BJ (cell line): ENCODE data around the gene NF2. TPM values are rescaled to one million over a fixed set of nuclear protein-coding genes. Genes with fewer than 3 reads are reported as not detected.

Experiments used
- CTCF ChIA-PET: fragments of 350-600 bp; formaldehyde crosslinking; extraction: SDS; loops from one replicate; lab custom pipeline; 2021; ENCODE audit warnings: antibody characterized with exemption, inconsistent platforms; lab: Yijun Ruan, JAX
- POLR2A ChIA-PET: fragments of 300-600 bp; sonication (Branson Sonifier 250); formaldehyde crosslinking; extraction: SDS; loops from one replicate; lab custom pipeline; 2021; ENCODE audit warnings: antibody characterized with exemption; lab: Charles Lee
- DNase-seq: peaks from one replicate; pipeline ENCODE4 v3.0.0-alpha.2; 2011; ENCODE audit warnings: low read depth
- H3K27me3 ChIP-seq: 2 replicates; pipeline ENCODE4 v1.6.0; 2011; ENCODE audit warnings: low read length; ENCODE audit not compliant: control insufficient read depth, insufficient read depth
- H3K36me3 ChIP-seq: 2 replicates; pipeline ENCODE4 v1.5.1; 2011; ENCODE audit warnings: low read length; ENCODE audit not compliant: control insufficient read depth, insufficient read depth
- H3K4me3 ChIP-seq: 2 replicates; pipeline ENCODE4 v1.5.1; 2011; ENCODE audit warnings: low read depth, mild to moderate bottlenecking, control low read depth, low read length
- polyA plus RNA-seq: library from polyadenylated mRNA; depleted of rRNA; stranded (reverse); fragments of >200 nt; gene quantifications from 2 replicates; pipeline ENCODE4 v1.2.3, GENCODE V29; 2011; rRNA removed
- small RNA-seq: library from RNA; depleted of rRNA; stranded (forward); fragments of <200 nt; gene quantifications from one replicate; pipeline ENCODE3, GENCODE V24; 2012; ENCODE audit warnings: low replicate concordance, low read depth; ENCODE audit not compliant: insufficient read length
- TF ChIP-seq, protein P1 (sequence below): IDR thresholded peaks from 2 replicates; pipeline ENCODE4 v1.5.1; 2011; ENCODE audit warnings: low read depth, mild to moderate bottlenecking, control low read depth, inconsistent platforms, low read length, moderate library complexity; ENCODE audit not compliant: insufficient read depth

Gene NF2
- polyA plus RNA-seq, 1 experiment, result 36.0 TPM

DNA sequence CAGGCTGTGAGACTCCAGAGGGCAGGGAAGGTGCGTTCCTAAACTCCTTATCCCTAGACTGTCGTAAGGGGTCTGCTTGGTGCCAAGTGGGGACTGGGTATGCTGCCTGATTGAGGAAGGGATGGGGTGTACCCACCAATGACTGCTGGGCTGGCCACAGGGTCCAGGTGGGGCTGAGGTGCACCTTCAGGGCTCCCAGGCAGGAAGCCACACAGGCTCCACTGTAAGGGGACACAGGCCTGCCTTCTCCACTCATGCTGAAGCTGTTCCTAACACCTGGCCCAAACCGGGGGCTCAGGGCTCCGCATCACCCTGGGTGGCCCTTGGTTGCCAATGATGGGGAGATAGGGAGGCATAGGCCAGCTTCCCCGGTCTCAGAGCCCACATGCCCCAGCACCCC is 136.8 kb downstream of the NF2 start:
- Histone ChIP-seq H3K36me3 (peaks cover 3% of the 10 kb centered on the region), H3K27me3 (no peaks in the 10 kb centered on the region), H3K4me3 (no peak overlapping the region)
- CTCF ChIA-PET, result no interaction called here
- TF ChIP-seq, protein P1, sequence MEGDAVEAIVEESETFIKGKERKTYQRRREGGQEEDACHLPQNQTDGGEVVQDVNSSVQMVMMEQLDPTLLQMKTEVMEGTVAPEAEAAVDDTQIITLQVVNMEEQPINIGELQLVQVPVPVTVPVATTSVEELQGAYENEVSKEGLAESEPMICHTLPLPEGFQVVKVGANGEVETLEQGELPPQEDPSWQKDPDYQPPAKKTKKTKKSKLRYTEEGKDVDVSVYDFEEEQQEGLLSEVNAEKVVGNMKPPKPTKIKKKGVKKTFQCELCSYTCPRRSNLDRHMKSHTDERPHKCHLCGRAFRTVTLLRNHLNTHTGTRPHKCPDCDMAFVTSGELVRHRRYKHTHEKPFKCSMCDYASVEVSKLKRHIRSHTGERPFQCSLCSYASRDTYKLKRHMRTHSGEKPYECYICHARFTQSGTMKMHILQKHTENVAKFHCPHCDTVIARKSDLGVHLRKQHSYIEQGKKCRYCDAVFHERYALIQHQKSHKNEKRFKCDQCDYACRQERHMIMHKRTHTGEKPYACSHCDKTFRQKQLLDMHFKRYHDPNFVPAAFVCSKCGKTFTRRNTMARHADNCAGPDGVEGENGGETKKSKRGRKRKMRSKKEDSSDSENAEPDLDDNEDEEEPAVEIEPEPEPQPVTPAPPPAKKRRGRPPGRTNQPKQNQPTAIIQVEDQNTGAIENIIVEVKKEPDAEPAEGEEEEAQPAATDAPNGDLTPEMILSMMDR, result no peak
- POLR2A ChIA-PET, result no interaction called here
- no peak for DNase-seq

DNA sequence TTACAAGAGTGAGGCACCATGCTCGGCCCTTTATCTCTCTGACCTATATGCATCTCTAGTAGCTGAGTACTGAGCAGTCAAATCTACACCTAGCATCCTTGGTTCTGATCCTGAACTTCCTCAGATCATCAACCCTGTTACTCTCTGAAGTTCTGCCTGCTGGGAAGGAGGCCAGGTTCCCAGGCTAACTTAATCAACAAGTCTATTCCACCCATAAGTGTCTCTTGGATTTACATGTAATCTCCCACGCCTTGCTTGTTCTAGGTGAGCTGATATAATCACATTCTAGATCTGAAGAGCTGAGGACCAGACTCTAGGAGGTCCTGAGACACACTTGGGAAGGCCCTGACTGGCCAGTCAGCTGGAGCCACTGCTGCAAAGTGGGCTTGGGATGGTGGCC is 138.5 kb downstream of the NF2 start:
- H3K27me3 ChIP-seq, result no peaks in the 10 kb centered on the region
- CTCF ChIA-PET, result interaction anchor here (0.7 to 2.1 kb wide), 3 partner anchors 10 to 30 kb away, joined by 3 to 7 read pairs (median 3); no protein-coding TSS in a partner anchor
- no peak overlapping the region for H3K4me3 ChIP-seq
- POLR2A ChIA-PET, result no interaction called here
- DNase-seq, result no peak
- TF ChIP-seq, protein P1, result no peak
- H3K36me3 ChIP-seq, result peaks cover 3% of the 10 kb centered on the region

DNA sequence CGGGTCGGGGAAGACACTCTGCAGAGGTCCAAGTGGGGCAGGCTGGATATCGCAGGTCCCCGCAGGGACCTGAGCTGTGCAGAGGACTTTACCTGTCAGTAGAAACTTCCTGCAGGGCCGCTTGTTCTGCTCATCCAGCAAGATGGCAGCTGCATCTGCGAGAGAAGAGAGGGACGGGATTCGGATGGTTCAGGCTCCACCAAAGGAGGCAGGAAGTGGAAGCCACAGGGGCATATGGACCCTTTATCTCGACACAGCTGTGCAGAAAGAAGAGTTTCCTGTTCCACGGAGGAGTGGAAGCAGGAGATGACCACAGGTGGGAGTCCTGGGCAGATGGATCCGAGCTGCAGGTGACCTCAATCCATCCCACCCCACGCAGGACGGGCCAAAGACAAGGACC is 138.9 kb downstream of the NF2 start:
- CTCF ChIA-PET, result interaction anchor here (1.0 to 2.1 kb wide), 3 partner anchors 9 to 263 kb away, joined by 3 to 7 read pairs (median 5); no protein-coding TSS in a partner anchor
- Histone ChIP-seq H3K4me3 (no peak overlapping the region), H3K36me3 (peaks cover 3% of the 10 kb centered on the region), H3K27me3 (no peaks in the 10 kb centered on the region)
- POLR2A ChIA-PET, result no interaction called here
- no peak for DNase-seq
- TF ChIP-seq, protein P1, result no peak

DNA sequence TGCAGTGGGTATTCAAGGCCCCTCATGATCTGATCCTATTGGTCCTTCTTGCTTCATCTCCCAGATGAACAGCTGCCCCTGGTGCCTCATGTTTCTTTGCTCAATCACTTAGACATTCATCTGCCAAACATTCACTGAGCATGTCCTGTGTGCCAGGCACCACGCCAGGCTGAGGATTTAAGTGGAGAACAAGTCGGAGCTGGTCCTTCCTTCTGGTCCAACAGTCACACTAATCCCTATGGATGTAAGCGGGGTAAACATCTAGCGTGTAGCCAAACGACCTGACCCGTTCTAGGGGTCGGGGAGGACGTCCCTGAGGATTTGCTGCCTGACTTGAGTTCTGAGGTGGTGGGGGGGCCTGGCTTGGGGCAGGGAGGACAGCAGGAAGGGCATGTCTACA is 141.5 kb downstream of the NF2 start:
- H3K27me3 ChIP-seq, result no peaks in the 10 kb centered on the region
- ChIA-PET POLR2A (no interaction called here), CTCF (no interaction called here)
- no peak for DNase-seq
- H3K4me3 ChIP-seq, result no peak overlapping the region
- TF ChIP-seq, protein P1, result no peak
- peaks cover 8% of the 10 kb centered on the region for H3K36me3 ChIP-seq

DNA sequence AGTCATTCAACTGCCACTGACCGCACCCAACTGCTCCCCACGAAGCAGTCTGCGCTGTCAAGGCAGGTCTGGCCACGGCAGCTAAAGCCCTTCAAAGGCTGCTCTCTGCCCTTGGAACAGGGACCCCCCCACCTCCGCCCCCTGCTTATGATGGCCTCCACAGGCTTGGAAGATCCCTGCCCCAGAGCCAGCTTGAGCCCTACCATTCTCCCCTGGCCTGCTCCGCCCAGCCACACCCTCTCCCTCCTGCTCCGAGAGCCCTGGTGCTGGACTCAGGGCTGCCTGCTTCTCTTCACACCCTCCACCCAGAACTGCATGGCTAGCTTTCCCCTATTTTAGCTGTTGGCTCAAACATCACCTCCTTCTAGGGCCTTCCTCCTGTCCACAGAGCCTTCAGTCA is 144.4 kb downstream of the NF2 start:
- Histone ChIP-seq H3K36me3 (peaks cover 6% of the 10 kb centered on the region; the same call in 1 of the 2 replicates), H3K27me3 (no peaks in the 10 kb centered on the region), H3K4me3 (no peak overlapping the region)
- CTCF ChIA-PET, result no interaction called here
- TF ChIP-seq, protein P1, result no peak
- no peak for DNase-seq
- POLR2A ChIA-PET, result no interaction called here

Small RNA genes within 50 kb of the gene (small RNA-seq; reads per million reads assigned to genes)
- gene AC004882.2, result not detected

Other genes starting within 250 kb of the NF2 start
- 40.1 and 75.0 TPM in 2 replicates for gene AP1B1, start 215.1 kb upstream of the NF2 start, polyA plus RNA-seq
- gene RFPL1, start 165.1 kb upstream of the NF2 start, polyA plus RNA-seq, result not detected in 2 replicates
- gene NEFH, start 123.4 kb upstream of the NF2 start, polyA plus RNA-seq, result 0.94 and 1.2 TPM in 2 replicates
- gene THOC5, start 49.9 kb upstream of the NF2 start, polyA plus RNA-seq, result 89.1 and 119 TPM in 2 replicates
- gene NIPSNAP1, start 22.5 kb upstream of the NF2 start, polyA plus RNA-seq, result 48.4 and 68.4 TPM in 2 replicates
- 0.02 TPM in 1 of 2 replicates, not detected in the other for gene CABP7, start 116.4 kb downstream of the NF2 start, polyA plus RNA-seq
- gene ZMAT5, start 163.4 kb downstream of the NF2 start, polyA plus RNA-seq, result 22.3 and 29.0 TPM in 2 replicates
- gene UQCR10, start 163.7 kb downstream of the NF2 start, polyA plus RNA-seq, result 165 and 184 TPM in 2 replicates
- 48.5 and 62.6 TPM in 2 replicates for gene ASCC2, start 234.6 kb downstream of the NF2 start, polyA plus RNA-seq